ENCODE measurements around the gene TMEM132D.

Gene TMEM132D

GRCh38 chr12:129819391-129819790, 84.4 kb downstream of the TMEM132D start:
- no peak overlapping the region for H3K27ac ChIP-seq (ENCODE audit: low read length)
- H3K9me3 ChIP-seq (ENCODE audit: control insufficient read depth in 1 of 2, low read length in 2 of 2): no peaks in the 10 kb centered on the region
- H3K4me3 ChIP-seq (ENCODE audit: low read depth in 1 of 2, low read length in 2 of 2): no peak overlapping the region
- H3K4me1 ChIP-seq (ENCODE audit: control insufficient read depth in 1 of 2, insufficient read depth in 2 of 2, low read length in 2 of 2): no peaks in the 10 kb centered on the region
- no peaks in the 10 kb centered on the region for H3K27me3 ChIP-seq (ENCODE audit: low read depth, low read length)
- H3K36me3 ChIP-seq (ENCODE audit: control insufficient read depth in 1 of 2, insufficient read depth in 2 of 2, low read length in 2 of 2): no peaks in the 10 kb centered on the region

GRCh38 chr12:129815846-129816245, 88.0 kb downstream of the TMEM132D start:
- Histone ChIP-seq H3K27me3 (ENCODE audit: low read depth, low read length) (no peaks in the 10 kb centered on the region), H3K27ac (ENCODE audit: low read length) (no peak overlapping the region), H3K36me3 (ENCODE audit: control insufficient read depth in 1 of 2, insufficient read depth in 2 of 2, low read length in 2 of 2) (no peaks in the 10 kb centered on the region), H3K4me1 (ENCODE audit: control insufficient read depth in 1 of 2, insufficient read depth in 2 of 2, low read length in 2 of 2) (no peaks in the 10 kb centered on the region), H3K9me3 (ENCODE audit: control insufficient read depth in 1 of 2, low read length in 2 of 2) (no peaks in the 10 kb centered on the region), H3K4me3 (ENCODE audit: low read depth in 1 of 2, low read length in 2 of 2) (no peak overlapping the region)

DNA sequence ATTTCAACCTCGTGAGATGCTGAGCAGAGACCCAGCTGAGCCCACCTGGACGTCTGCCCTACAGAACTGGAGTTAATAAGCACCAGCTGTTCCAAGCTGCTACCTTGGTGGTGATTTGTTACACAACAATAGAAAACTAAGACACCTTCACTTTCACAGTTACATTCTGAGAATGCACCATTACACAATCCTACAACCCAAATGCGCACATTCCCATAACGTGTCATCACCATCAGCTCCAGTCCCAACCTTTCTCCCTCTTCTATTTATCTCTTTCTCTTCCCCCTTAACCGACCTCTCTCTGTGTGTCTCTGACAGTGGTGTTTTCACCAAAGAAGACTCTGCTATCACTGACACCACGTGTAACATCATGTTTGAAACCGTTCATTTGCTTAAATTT, 91.9 kb downstream of the TMEM132D start:
- no peaks in the 10 kb centered on the region for H3K36me3 ChIP-seq (ENCODE audit: control insufficient read depth in 1 of 2, insufficient read depth in 2 of 2, low read length in 2 of 2)
- no peaks in the 10 kb centered on the region for H3K9me3 ChIP-seq (ENCODE audit: control insufficient read depth in 1 of 2, low read length in 2 of 2)
- no peak overlapping the region for H3K4me3 ChIP-seq (ENCODE audit: low read depth in 1 of 2, low read length in 2 of 2)
- H3K4me1 ChIP-seq (ENCODE audit: control insufficient read depth in 1 of 2, insufficient read depth in 2 of 2, low read length in 2 of 2): no peaks in the 10 kb centered on the region
- H3K27ac ChIP-seq (ENCODE audit: low read length): no peak overlapping the region
- no peaks in the 10 kb centered on the region for H3K27me3 ChIP-seq (ENCODE audit: low read depth, low read length)

DNA sequence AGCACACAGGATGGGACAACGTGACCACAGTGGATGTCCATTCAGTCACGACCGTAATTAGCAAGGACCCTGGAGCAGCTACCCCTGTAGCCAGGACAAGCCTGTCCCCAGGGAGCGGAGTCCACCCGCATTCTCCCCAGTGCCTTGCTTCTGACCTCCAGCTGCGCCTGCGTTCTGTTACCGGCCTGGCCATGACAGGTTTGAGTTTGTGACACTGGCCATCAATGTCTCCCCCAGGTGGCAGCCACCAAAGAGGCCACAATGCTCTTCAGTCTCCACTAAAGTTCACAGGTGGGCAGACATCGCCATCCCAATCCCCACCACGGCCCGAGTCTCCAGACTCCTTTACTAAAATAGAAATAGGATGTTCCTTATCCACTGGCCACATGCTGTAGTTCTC, 96.7 kb downstream of the TMEM132D start:
- no peaks in the 10 kb centered on the region for H3K4me1 ChIP-seq (ENCODE audit: control insufficient read depth in 1 of 2, insufficient read depth in 2 of 2, low read length in 2 of 2)
- no peak overlapping the region for H3K4me3 ChIP-seq (ENCODE audit: low read depth in 1 of 2, low read length in 2 of 2)
- no peaks in the 10 kb centered on the region for H3K9me3 ChIP-seq (ENCODE audit: control insufficient read depth in 1 of 2, low read length in 2 of 2)

DNA sequence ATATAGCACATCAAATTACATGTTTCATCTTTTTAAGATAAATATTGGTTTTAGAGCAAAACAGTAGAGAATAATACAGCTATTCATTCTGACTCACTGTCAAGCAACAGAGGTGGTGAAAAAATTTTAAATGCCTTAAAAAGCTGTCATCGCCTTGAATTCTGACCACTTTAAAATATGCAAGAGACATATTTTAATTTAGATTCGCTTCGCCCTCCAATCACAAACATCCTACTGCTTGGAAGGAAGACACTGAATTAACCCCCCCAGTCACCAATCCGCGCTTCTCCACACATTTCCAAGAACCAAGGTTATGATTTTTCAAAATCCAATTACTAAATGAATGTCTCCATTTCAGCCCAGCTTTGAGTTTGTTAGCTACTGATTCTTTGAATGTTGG, 112.4 kb downstream of the TMEM132D start:
- no peaks in the 10 kb centered on the region for H3K36me3 ChIP-seq (ENCODE audit: control insufficient read depth in 1 of 2, insufficient read depth in 2 of 2, low read length in 2 of 2)
- H3K4me3 ChIP-seq (ENCODE audit: low read depth in 1 of 2, low read length in 2 of 2): no peak overlapping the region
- H3K4me1 ChIP-seq (ENCODE audit: control insufficient read depth in 1 of 2, insufficient read depth in 2 of 2, low read length in 2 of 2): no peaks in the 10 kb centered on the region
- peaks cover 0 to 6% of the 10 kb centered on the region in 2 donors for H3K9me3 ChIP-seq (ENCODE audit: control insufficient read depth in 1 of 2, low read length in 2 of 2)
- H3K27ac ChIP-seq (ENCODE audit: low read length): no peak overlapping the region
- H3K27me3 ChIP-seq (ENCODE audit: low read depth, low read length): no peaks in the 10 kb centered on the region

More for the DNA sequence above, 96.7 kb downstream of the TMEM132D start:
- Histone ChIP-seq H3K27ac (ENCODE audit: low read length) (no peak overlapping the region), H3K36me3 (ENCODE audit: control insufficient read depth in 1 of 2, insufficient read depth in 2 of 2, low read length in 2 of 2) (no peaks in the 10 kb centered on the region), H3K27me3 (ENCODE audit: low read depth, low read length) (no peaks in the 10 kb centered on the region)

- H3K4me1 ChIP-seq (ENCODE audit: control insufficient read depth in 1 of 2, insufficient read depth in 2 of 2, low read length in 2 of 2): no peaks in the 10 kb centered on the region
- no peak overlapping the region for H3K27ac ChIP-seq (ENCODE audit: low read length)
- H3K27me3 ChIP-seq (ENCODE audit: low read depth, low read length): no peaks in the 10 kb centered on the region
- peaks cover 0 to 9% of the 10 kb centered on the region in 2 donors for H3K9me3 ChIP-seq (ENCODE audit: control insufficient read depth in 1 of 2, low read length in 2 of 2)
- H3K4me3 ChIP-seq (ENCODE audit: low read depth in 1 of 2, low read length in 2 of 2): no peak overlapping the region
- H3K36me3 ChIP-seq (ENCODE audit: control insufficient read depth in 1 of 2, insufficient read depth in 2 of 2, low read length in 2 of 2): no peaks in the 10 kb centered on the region
Observed at GRCh38 chr12:129790930-129791329, 112.9 kb downstream of the TMEM132D start.

- Histone ChIP-seq H3K27me3 (ENCODE audit: low read depth, low read length) (no peaks in the 10 kb centered on the region), H3K27ac (ENCODE audit: low read length) (no peak overlapping the region), H3K36me3 (ENCODE audit: control insufficient read depth in 1 of 2, insufficient read depth in 2 of 2, low read length in 2 of 2) (no peaks in the 10 kb centered on the region), H3K4me3 (ENCODE audit: low read depth in 1 of 2, low read length in 2 of 2) (no peak overlapping the region), H3K4me1 (ENCODE audit: control insufficient read depth in 1 of 2, insufficient read depth in 2 of 2, low read length in 2 of 2) (no peaks in the 10 kb centered on the region), H3K9me3 (ENCODE audit: control insufficient read depth in 1 of 2, low read length in 2 of 2) (peaks cover 0 to 13% of the 10 kb centered on the region in 2 donors)
Observed at GRCh38 chr12:129790331-129790730, 113.5 kb downstream of the TMEM132D start.

- no peaks in the 10 kb centered on the region for H3K36me3 ChIP-seq (ENCODE audit: control insufficient read depth in 1 of 2, insufficient read depth in 2 of 2, low read length in 2 of 2)
- H3K27me3 ChIP-seq (ENCODE audit: low read depth, low read length): no peaks in the 10 kb centered on the region
- no peak overlapping the region for H3K4me3 ChIP-seq (ENCODE audit: low read depth in 1 of 2, low read length in 2 of 2)
- no peak overlapping the region for H3K27ac ChIP-seq (ENCODE audit: low read length)
- H3K4me1 ChIP-seq (ENCODE audit: control insufficient read depth in 1 of 2, insufficient read depth in 2 of 2, low read length in 2 of 2): no peaks in the 10 kb centered on the region
- peaks cover 0 to 14% of the 10 kb centered on the region in 2 donors for H3K9me3 ChIP-seq (ENCODE audit: control insufficient read depth in 1 of 2, low read length in 2 of 2)
Observed at GRCh38 chr12:129789921-129790320, 113.9 kb downstream of the TMEM132D start.

GRCh38 chr12:129788506-129789084, 115.2 kb downstream of the TMEM132D start:
- H3K4me3 ChIP-seq (ENCODE audit: low read depth in 1 of 2, low read length in 2 of 2): no peak overlapping the region

DNA sequence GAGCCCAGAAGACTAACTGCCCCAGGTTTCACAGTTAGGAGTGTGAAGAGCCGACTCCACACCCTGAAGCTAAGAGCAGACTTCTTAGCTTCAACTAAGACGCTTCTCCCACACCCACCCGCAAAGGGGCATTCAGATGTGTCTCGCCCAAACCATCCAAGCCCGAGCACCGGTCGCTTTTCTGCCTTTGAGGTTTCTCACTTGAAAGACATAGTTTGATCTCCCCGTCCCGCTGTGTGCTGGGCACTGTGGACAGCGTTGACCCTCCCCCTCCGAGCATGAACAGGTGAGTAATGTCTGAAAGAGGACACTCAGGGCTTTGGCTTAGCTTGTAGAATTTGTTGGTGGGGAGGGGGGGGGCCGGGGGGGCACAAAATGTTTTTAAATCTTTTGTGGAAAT, 123.8 kb downstream of the TMEM132D start:
- Histone ChIP-seq H3K36me3 (ENCODE audit: control insufficient read depth in 1 of 2, insufficient read depth in 2 of 2, low read length in 2 of 2) (no peaks in the 10 kb centered on the region), H3K27me3 (ENCODE audit: low read depth, low read length) (no peaks in the 10 kb centered on the region), H3K4me1 (ENCODE audit: control insufficient read depth in 1 of 2, insufficient read depth in 2 of 2, low read length in 2 of 2) (no peaks in the 10 kb centered on the region), H3K27ac (ENCODE audit: low read length) (no peak overlapping the region), H3K9me3 (ENCODE audit: control insufficient read depth in 1 of 2, low read length in 2 of 2) (peaks cover 0 to 12% of the 10 kb centered on the region in 2 donors), H3K4me3 (ENCODE audit: low read depth in 1 of 2, low read length in 2 of 2) (no peak overlapping the region)

More at GRCh38 chr12:129788506-129789084, 115.2 kb downstream of the TMEM132D start:
- H3K27ac ChIP-seq (ENCODE audit: low read length): no peak overlapping the region
- H3K27me3 ChIP-seq (ENCODE audit: low read depth, low read length): no peaks in the 10 kb centered on the region
- peaks cover 0 to 19% of the 10 kb centered on the region in 2 donors for H3K9me3 ChIP-seq (ENCODE audit: control insufficient read depth in 1 of 2, low read length in 2 of 2)
- no peaks in the 10 kb centered on the region for H3K36me3 ChIP-seq (ENCODE audit: control insufficient read depth in 1 of 2, insufficient read depth in 2 of 2, low read length in 2 of 2)
- no peaks in the 10 kb centered on the region for H3K4me1 ChIP-seq (ENCODE audit: control insufficient read depth in 1 of 2, insufficient read depth in 2 of 2, low read length in 2 of 2)

DNA sequence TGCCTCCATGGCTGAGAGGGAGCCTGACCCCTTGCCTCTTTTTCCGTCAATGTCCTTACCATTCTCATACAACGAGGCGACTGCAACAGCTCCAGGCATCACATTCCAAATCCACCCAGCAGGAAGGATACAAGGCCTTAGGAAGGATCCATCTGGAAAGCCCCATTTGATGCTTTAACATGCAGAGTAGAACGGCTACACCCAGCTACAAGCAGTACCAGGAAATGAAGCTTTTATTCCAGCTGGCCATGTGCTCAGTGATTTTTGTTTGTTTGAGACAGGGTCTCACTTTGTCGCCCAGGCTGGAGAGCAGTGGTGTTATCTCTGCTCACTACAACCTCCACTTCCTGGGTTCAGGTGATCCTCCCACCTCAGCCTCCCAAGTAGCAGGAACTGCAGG, 124.8 kb downstream of the TMEM132D start:
- H3K9me3 ChIP-seq (ENCODE audit: control insufficient read depth in 1 of 2, low read length in 2 of 2): peaks cover 0 to 9% of the 10 kb centered on the region in 2 donors
- no peaks in the 10 kb centered on the region for H3K27me3 ChIP-seq (ENCODE audit: low read depth, low read length)
- H3K27ac ChIP-seq (ENCODE audit: low read length): no peak overlapping the region
- no peaks in the 10 kb centered on the region for H3K36me3 ChIP-seq (ENCODE audit: control insufficient read depth in 1 of 2, insufficient read depth in 2 of 2, low read length in 2 of 2)
- no peak overlapping the region for H3K4me3 ChIP-seq (ENCODE audit: low read depth in 1 of 2, low read length in 2 of 2)
- no peaks in the 10 kb centered on the region for H3K4me1 ChIP-seq (ENCODE audit: control insufficient read depth in 1 of 2, insufficient read depth in 2 of 2, low read length in 2 of 2)
